Activated CD4-positive, alpha-beta memory T cell treated with anti-CD3 and anti-CD28 coated beads for 36 hours (primary cell): ENCODE measurements around the gene RPA3. TPM values are rescaled to one million over a fixed set of nuclear protein-coding genes. Genes with fewer than 3 reads are reported as not detected.

Experiments used
- CTCF ChIA-PET: fragments of 350-600 bp; sonication (Branson Sonifier 250); formaldehyde crosslinking; loops from one replicate; lab custom pipeline; 2021; ENCODE audit warnings: antibody characterized with exemption, inconsistent platforms; lab: Charles Lee
- POLR2A ChIA-PET: fragments of 350-600 bp; sonication (Branson Sonifier 250); formaldehyde crosslinking; loops from one replicate; lab custom pipeline; 2021; ENCODE audit warnings: antibody characterized with exemption; lab: Charles Lee
- DNase-seq: peaks from one replicate; pipeline ENCODE4 v3.0.0-alpha.2; 2020
- H3K27ac Mint-ChIP-seq: one replicate; pipeline ENCODE4 v1.8.0; 2021; ENCODE audit warnings: mixed read lengths
- H3K27me3 Mint-ChIP-seq: one replicate; pipeline ENCODE4 v1.8.0; 2021; ENCODE audit warnings: mixed read lengths
- H3K36me3 Mint-ChIP-seq: one replicate; pipeline ENCODE4 v1.8.0; 2021; ENCODE audit warnings: mixed read lengths
- H3K4me1 Mint-ChIP-seq: one replicate; pipeline ENCODE4 v1.8.0; 2021; ENCODE audit warnings: low read depth, mixed read lengths
- H3K4me3 Mint-ChIP-seq: one replicate; pipeline ENCODE4 v1.8.0; 2021; ENCODE audit warnings: mild to moderate bottlenecking, mixed read lengths
- H3K9me3 Mint-ChIP-seq: one replicate; pipeline ENCODE4 v1.8.0; 2021; ENCODE audit warnings: mixed read lengths
- intact Hi-C: fragments of 100-400 bp; cut with micrococcal nuclease; formaldehyde crosslinking; loops from one replicate; pipeline ENCODE4 v1.15.1; 2023
- total RNA-seq, 2 experiments: library from RNA; stranded (reverse); gene quantifications; one replicate each; pipeline ENCODE4 v1.2.3, GENCODE V29; 2021

RPA3 gene
- total RNA-seq, 2 experiments from 2014 or later: 214 to 220 TPM

DNA sequence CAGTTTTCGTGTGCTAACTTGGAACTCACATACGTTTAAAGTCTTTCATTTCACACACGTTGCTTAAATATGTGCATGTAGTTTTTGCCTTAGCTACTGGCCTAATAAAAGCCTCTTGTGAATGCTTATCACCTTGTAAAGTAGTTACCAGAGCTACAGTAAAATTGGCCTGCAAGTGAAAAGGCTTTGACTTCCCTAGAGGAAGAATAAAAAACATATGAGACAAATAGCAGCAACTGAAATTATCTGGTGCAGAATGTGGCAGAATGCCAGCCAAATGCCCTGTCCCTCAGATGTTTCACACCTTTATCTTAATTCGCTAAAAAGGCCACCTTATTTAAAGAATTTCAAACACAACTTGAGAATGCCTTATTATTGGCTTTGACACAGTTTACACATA lies 28.1 kb upstream of the RPA3 start:
- Mint-ChIP-seq H3K9me3 (no peaks in the 10 kb centered on the region), H3K27me3 (no peaks in the 10 kb centered on the region), H3K27ac (no peak overlapping the region), H3K36me3 (peaks cover 1% of the 10 kb centered on the region), H3K4me3 (no peak overlapping the region), H3K4me1 (peaks cover 3% of the 10 kb centered on the region)
- intact Hi-C loops: no loop called here
- no peak for DNase-seq
- ChIA-PET POLR2A (no interaction called here), CTCF (no interaction called here)

DNA sequence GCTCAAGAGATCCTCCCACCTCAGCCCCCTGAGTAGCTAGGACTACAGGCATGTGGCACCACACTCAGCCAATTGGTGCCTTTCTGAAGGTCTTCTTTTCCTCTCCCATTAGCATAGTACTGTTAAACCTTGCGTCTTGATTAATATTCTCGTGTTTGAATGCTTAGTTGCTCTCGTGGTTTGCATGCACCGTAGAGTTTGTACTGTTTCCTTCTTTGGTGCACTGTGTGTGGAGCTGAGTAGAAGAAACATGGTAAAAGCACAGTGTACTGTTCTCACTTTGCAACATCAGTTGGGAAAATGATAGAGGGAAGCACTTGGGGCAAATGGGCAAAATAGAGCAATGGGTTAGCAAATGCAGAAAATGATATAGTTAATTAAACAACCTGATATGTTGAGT lies 27.6 kb upstream of the RPA3 start:
- Mint-ChIP-seq H3K9me3 (no peaks in the 10 kb centered on the region), H3K4me1 (peaks cover under 1% of the 10 kb centered on the region), H3K27ac (no peak overlapping the region), H3K4me3 (no peak overlapping the region), H3K27me3 (no peaks in the 10 kb centered on the region), H3K36me3 (peaks cover 1% of the 10 kb centered on the region)
- intact Hi-C loops: no loop called here
- DNase-seq: no peak
- ChIA-PET POLR2A (no interaction called here), CTCF (no interaction called here)

- CTCF ChIA-PET: no interaction called here
- intact Hi-C loops: no loop called here
These were observed 26.9 kb upstream of the RPA3 start for GRCh38 chr7:7745258-7745657.

GRCh38 chr7:7742223-7742622 lies 23.8 kb upstream of the RPA3 start:
- Mint-ChIP-seq H3K36me3 (peaks cover 1% of the 10 kb centered on the region), H3K27me3 (no peaks in the 10 kb centered on the region), H3K9me3 (no peaks in the 10 kb centered on the region), H3K27ac (no peak overlapping the region), H3K4me1 (peaks cover 5% of the 10 kb centered on the region), H3K4me3 (no peak overlapping the region)
- intact Hi-C loops: no loop called here
- ChIA-PET CTCF (no interaction called here), POLR2A (no interaction called here)
- no peak for DNase-seq

More at GRCh38 chr7:7745258-7745657, 26.9 kb upstream of the RPA3 start:
- peaks cover 1% of the 10 kb centered on the region for H3K36me3 Mint-ChIP-seq
- H3K27me3 Mint-ChIP-seq: no peaks in the 10 kb centered on the region
- DNase-seq: no peak
- no peaks in the 10 kb centered on the region for H3K9me3 Mint-ChIP-seq
- no peaks in the 10 kb centered on the region for H3K4me1 Mint-ChIP-seq
- POLR2A ChIA-PET: no interaction called here
- no peak overlapping the region for H3K4me3 Mint-ChIP-seq
- no peak overlapping the region for H3K27ac Mint-ChIP-seq

DNA sequence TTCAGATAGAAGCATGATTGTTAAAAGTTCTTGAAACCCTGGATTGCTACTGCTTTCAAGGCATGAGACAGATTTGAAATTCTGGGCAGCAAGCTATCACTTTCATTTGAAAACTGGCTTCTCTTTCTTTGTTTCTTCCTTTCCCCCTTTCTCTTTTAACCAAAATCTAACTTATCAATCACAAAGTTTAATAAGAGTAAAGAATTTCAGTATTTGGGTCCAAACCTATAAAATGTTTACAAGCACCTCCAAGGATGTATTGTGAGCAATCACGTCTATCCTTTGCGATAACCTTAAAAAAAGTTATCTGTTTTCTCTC lies 21.6 kb upstream of the RPA3 start:
- Mint-ChIP-seq H3K4me3 (no peak overlapping the region), H3K9me3 (no peaks in the 10 kb centered on the region), H3K36me3 (peaks cover 1% of the 10 kb centered on the region), H3K27ac (no peak overlapping the region), H3K4me1 (peaks cover 5% of the 10 kb centered on the region), H3K27me3 (no peaks in the 10 kb centered on the region)
- no peak for DNase-seq
- ChIA-PET CTCF (no interaction called here), POLR2A (no interaction called here)
- intact Hi-C loops: no loop called here

- no peak for DNase-seq
- Mint-ChIP-seq H3K4me3 (no peak overlapping the region), H3K27me3 (no peaks in the 10 kb centered on the region), H3K9me3 (no peaks in the 10 kb centered on the region), H3K27ac (no peak overlapping the region), H3K36me3 (peaks cover 1% of the 10 kb centered on the region), H3K4me1 (peaks cover 5% of the 10 kb centered on the region)
- intact Hi-C loops: no loop called here
- POLR2A ChIA-PET: no interaction called here
- CTCF ChIA-PET: interaction anchor here (0.7 to 1.2 kb wide), 3 partner anchors 19 to 636 kb away, joined by 3 read pairs; no protein-coding TSS in a partner anchor
These were observed 21.0 kb upstream of the RPA3 start for GRCh38 chr7:7739204-7740036.

DNA sequence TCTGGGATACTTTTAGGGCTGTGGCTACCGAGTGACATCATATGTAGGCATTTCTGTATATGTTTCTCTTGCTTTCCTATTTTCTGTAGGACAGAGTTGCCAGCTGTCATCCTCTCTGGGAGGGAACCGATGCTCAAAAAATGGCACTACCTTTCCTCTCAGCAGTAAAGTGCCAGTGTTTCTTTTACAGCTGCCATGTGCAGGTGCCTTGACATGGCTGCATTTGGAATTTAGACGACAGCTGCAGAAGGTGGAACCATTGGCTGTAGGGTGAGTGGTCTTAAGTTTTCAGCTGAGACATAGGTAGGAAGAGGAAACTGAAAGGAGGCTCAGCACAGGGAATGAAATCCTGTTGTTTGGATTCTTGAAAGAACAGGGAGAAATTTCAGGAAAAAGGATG lies 20.2 kb upstream of the RPA3 start:
- DNase-seq: no peak
- Mint-ChIP-seq H3K4me1 (peaks cover 5% of the 10 kb centered on the region), H3K4me3 (no peak overlapping the region), H3K27ac (no peak overlapping the region), H3K27me3 (no peaks in the 10 kb centered on the region), H3K36me3 (peaks cover 1% of the 10 kb centered on the region), H3K9me3 (no peaks in the 10 kb centered on the region)
- intact Hi-C loops: no loop called here
- ChIA-PET CTCF (interaction anchor here (1.2 kb wide), 2 partner anchors 19 to 635 kb away, joined by 3 read pairs; no protein-coding TSS in a partner anchor), POLR2A (no interaction called here)

- peaks cover 1% of the 10 kb centered on the region for H3K36me3 Mint-ChIP-seq
- peaks cover 5% of the 10 kb centered on the region for H3K4me1 Mint-ChIP-seq
- CTCF ChIA-PET: no interaction called here
These were observed 19.8 kb upstream of the RPA3 start for GRCh38 chr7:7738177-7738576.

DNA sequence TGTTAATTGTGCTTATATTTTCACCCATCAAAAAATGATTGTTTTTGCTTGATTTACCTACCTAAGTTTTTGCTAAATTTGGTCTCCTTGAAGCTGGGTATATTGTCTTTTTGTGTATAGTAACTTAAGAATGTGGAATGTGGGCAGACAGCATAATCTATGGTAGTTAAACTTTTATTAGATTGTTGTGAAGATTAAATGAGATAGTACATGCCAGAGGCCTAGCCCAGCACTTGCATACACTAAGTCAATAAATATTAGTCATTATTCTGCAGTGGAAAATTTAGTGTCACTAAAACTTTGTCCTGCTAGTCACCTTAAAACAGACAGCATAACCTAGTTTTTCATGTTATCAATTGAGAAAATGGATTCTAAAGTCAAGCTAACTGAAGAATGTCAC lies 19.3 kb upstream of the RPA3 start:
- Mint-ChIP-seq H3K36me3 (peaks cover 1% of the 10 kb centered on the region), H3K9me3 (no peaks in the 10 kb centered on the region), H3K4me3 (no peak overlapping the region), H3K4me1 (peaks cover 5% of the 10 kb centered on the region), H3K27me3 (no peaks in the 10 kb centered on the region), H3K27ac (no peak overlapping the region)
- intact Hi-C loops: no loop called here
- DNase-seq: no peak
- ChIA-PET CTCF (no interaction called here), POLR2A (no interaction called here)

More at GRCh38 chr7:7738177-7738576, 19.8 kb upstream of the RPA3 start:
- Mint-ChIP-seq H3K27ac (no peak overlapping the region), H3K9me3 (no peaks in the 10 kb centered on the region), H3K4me3 (no peak overlapping the region), H3K27me3 (no peaks in the 10 kb centered on the region)
- no peak for DNase-seq
- intact Hi-C loops: no loop called here
- POLR2A ChIA-PET: no interaction called here

DNA sequence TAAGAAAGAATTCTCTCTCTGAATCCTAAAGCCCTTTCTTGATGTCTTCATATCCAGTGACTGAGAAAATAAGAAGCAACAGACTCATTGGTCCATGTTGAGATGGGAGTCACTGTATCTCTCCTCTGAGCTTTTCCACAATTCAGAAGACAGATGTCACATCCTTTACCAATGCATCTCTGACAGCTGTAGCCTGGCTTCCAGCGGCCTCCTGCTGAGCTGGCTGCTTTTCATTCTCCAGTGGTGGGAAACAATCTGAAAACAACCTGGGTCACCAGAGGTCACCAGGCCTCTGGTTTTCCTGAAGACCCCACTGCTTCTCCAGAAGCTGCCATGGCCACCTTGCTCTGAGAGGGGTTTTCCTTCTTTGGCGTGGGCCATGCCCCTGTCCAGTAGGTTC lies 18.3 kb upstream of the RPA3 start:
- H3K27ac Mint-ChIP-seq: no peak overlapping the region
- ChIA-PET POLR2A (no interaction called here), CTCF (no interaction called here)
- no peak overlapping the region for H3K4me3 Mint-ChIP-seq
- DNase-seq: no peak
- no peaks in the 10 kb centered on the region for H3K9me3 Mint-ChIP-seq
- H3K4me1 Mint-ChIP-seq: peaks cover 5% of the 10 kb centered on the region
- intact Hi-C loops: no loop called here
- peaks cover 1% of the 10 kb centered on the region for H3K36me3 Mint-ChIP-seq
- no peaks in the 10 kb centered on the region for H3K27me3 Mint-ChIP-seq

DNA sequence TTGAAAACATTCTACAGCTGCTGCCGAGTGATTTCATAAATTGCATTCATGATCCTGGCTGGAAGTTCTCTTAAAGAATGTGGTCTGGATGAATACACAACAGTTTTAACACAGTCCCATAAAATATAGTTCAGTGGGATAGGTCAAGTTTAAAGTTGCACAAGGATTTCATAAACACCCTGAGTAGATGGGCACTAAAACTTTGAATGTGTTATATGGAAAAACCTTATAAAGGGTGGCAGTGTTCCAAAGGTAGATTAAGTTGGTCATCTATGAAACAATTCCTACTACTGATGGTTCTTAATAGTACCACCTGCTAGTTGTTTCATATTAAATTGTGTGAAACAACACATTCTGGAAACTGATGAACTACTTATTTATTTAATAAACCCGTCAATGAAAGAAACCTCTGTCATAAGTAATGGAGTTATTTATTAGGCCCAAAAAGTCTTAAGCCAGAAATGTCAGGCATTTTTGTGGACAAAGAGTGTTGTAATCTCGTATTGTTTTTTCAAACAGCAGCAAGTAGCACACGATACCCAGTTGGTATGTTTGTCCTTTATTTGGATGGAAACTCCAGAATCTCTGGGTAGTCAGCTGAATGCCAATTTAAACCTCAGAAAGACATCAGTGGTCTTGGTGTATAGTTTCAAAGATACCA lies 14.3 kb upstream of the RPA3 start:
- no peaks in the 10 kb centered on the region for H3K9me3 Mint-ChIP-seq
- H3K36me3 Mint-ChIP-seq: peaks cover 1% of the 10 kb centered on the region
- H3K4me1 Mint-ChIP-seq: no peaks in the 10 kb centered on the region
- H3K27me3 Mint-ChIP-seq: no peaks in the 10 kb centered on the region
- H3K4me3 Mint-ChIP-seq: no peak overlapping the region
- POLR2A ChIA-PET: no interaction called here
- no peak for DNase-seq
- H3K27ac Mint-ChIP-seq: no peak overlapping the region
- CTCF ChIA-PET: no interaction called here
- intact Hi-C loops: no loop called here

- intact Hi-C loops: no loop called here
- H3K27ac Mint-ChIP-seq: no peak overlapping the region
- no peak overlapping the region for H3K4me3 Mint-ChIP-seq
- POLR2A ChIA-PET: no interaction called here
- DNase-seq: no peak
- H3K4me1 Mint-ChIP-seq: no peaks in the 10 kb centered on the region
- CTCF ChIA-PET: interaction anchor here (0.6 kb wide), 1 partner anchor 19 kb away, joined by 3 read pairs; no protein-coding TSS in a partner anchor
- no peaks in the 10 kb centered on the region for H3K9me3 Mint-ChIP-seq
- no peaks in the 10 kb centered on the region for H3K27me3 Mint-ChIP-seq
- H3K36me3 Mint-ChIP-seq: peaks cover 1% of the 10 kb centered on the region
These were observed 13.3 kb upstream of the RPA3 start for GRCh38 chr7:7731732-7732131.
